NCI-H187 treated with DMSO at 0.1 percent for 48 hours (cell line): ENCODE data around the gene FAM209A.
"Not testable (repeated sequence)": the region's sequence is repeated elsewhere in the genome, so short reads cannot be mapped to it uniquely, and the experiment has no call there.

Experiments used
- DNase-seq: peaks from one replicate; lab custom pipeline; 2025; lab: John Stamatoyannopoulos, UW

The FAM209A gene

GRCh38 chr20:56540415-56540814 lies 15.9 kb downstream of the FAM209A start:
- DNase-seq, result no peak

- DNase-seq, result no peak
Measured at GRCh38 chr20:56542489-56543030, 18.0 kb downstream of the FAM209A start.

- DNase-seq, result no peak
Measured at GRCh38 chr20:56551571-56551970, 27.0 kb downstream of the FAM209A start.

GRCh38 chr20:56552911-56553629 lies 28.5 kb downstream of the FAM209A start:
- no peak for DNase-seq

- DNase-seq, result peak; percentile 64
Measured at GRCh38 chr20:56554869-56555268, 30.3 kb downstream of the FAM209A start.

- DNase-seq, result no peak
Measured at GRCh38 chr20:56558968-56559367, 34.4 kb downstream of the FAM209A start.

GRCh38 chr20:56564526-56564925 lies 40.0 kb downstream of the FAM209A start:
- not testable (repeated sequence) for DNase-seq

GRCh38 chr20:56565511-56565910 lies 41.0 kb downstream of the FAM209A start:
- DNase-seq, result no peak

- DNase-seq, result peak; percentile 56
Measured at GRCh38 chr20:56566621-56567020, 42.1 kb downstream of the FAM209A start.

- DNase-seq, result no peak
Measured at GRCh38 chr20:56570832-56571231, 46.3 kb downstream of the FAM209A start.

GRCh38 chr20:56572172-56572571 lies 47.6 kb downstream of the FAM209A start:
- DNase-seq, result no peak

- no peak for DNase-seq
Measured at GRCh38 chr20:56573986-56574385, 49.4 kb downstream of the FAM209A start.

- DNase-seq, result no peak
Measured at GRCh38 chr20:56574531-56575142, 50.1 kb downstream of the FAM209A start.

GRCh38 chr20:56575157-56575556 lies 50.6 kb downstream of the FAM209A start:
- DNase-seq, result no peak
